Inflammatory macrophage treated with lipopolysaccharide for 4 hours (primary cell): ENCODE results near the gene DOHH.
A peak's percentile ranks its signal among the peaks of the same experiment; 100 is the strongest.

Source experiments
- DNase-seq: peaks from one replicate; pipeline ENCODE4 v3.0.0-alpha.2; 2020

The DOHH gene

GRCh38 chr19:3500429-3501101 lies at the start of gene DOHH:
TSS of gene DOHH (minus strand) at chr19:3500674. CDS start at chr19:3496814, 3,860 bp downstream.
- DNase-seq, result peak; percentile 96

- DNase-seq, result no peak
Measured at GRCh38 chr19:3549816-3550215, 49.3 kb upstream of the DOHH start.

GRCh38 chr19:3548606-3549005 lies 48.1 kb upstream of the DOHH start:
- peak; percentile 88 for DNase-seq

GRCh38 chr19:3547767-3548282 lies 47.4 kb upstream of the DOHH start:
- no peak for DNase-seq

- DNase-seq, result no peak
Measured at GRCh38 chr19:3547301-3547731, 46.8 kb upstream of the DOHH start.

- DNase-seq, result no peak
Measured at GRCh38 chr19:3546119-3546518, 45.6 kb upstream of the DOHH start.

- no peak for DNase-seq
Measured at GRCh38 chr19:3545669-3546034, 45.2 kb upstream of the DOHH start.

- peak; percentile 61 for DNase-seq
Measured at GRCh38 chr19:3544742-3545668, 44.5 kb upstream of the DOHH start.

- DNase-seq, result no peak
Measured at GRCh38 chr19:3544058-3544376, 43.5 kb upstream of the DOHH start.

- no peak for DNase-seq
Measured at GRCh38 chr19:3543150-3544057, 42.9 kb upstream of the DOHH start.

GRCh38 chr19:3539756-3540118 lies 39.3 kb upstream of the DOHH start:
- DNase-seq, result no peak

- DNase-seq, result no peak
Measured at GRCh38 chr19:3538965-3539755, 38.7 kb upstream of the DOHH start, which contains the start of gene TEKTIP1. TSS of gene TEKTIP1 (plus strand) at chr19:3539174. CDS start at chr19:3539178, 4 bp downstream.

- DNase-seq, result no peak
Measured at GRCh38 chr19:3538258-3538929, 37.9 kb upstream of the DOHH start.

- DNase-seq, result no peak
Measured at GRCh38 chr19:3537438-3538240, 37.2 kb upstream of the DOHH start.

- DNase-seq, result no peak
Measured at GRCh38 chr19:3537101-3537437, 36.6 kb upstream of the DOHH start.

- peak; percentile 28 for DNase-seq
Measured at GRCh38 chr19:3536429-3537100, 36.1 kb upstream of the DOHH start.

- DNase-seq, result no peak
Measured at GRCh38 chr19:3535981-3536380, 35.5 kb upstream of the DOHH start.

- no peak for DNase-seq
Measured at GRCh38 chr19:3535563-3535965, 35.1 kb upstream of the DOHH start.

- DNase-seq, result no peak
Measured at GRCh38 chr19:3535235-3535535, 34.7 kb upstream of the DOHH start.
